Measurements from ENCODE around the gene GFOD1. TPM values are rescaled to one million over a fixed set of nuclear protein-coding genes. Genes with fewer than 3 reads are reported as not detected.

Gene GFOD1
- total RNA-seq, 1 donor from 2014 or later, result 51.6 TPM

GRCh38 chr6:13441778-13442177 is 45.6 kb downstream of the GFOD1 start:
- Histone ChIP-seq H3K4me1 (peaks cover 81% of the 10 kb centered on the region), H3K27ac (replicated peaks) (no peak overlapping the region), H3K4me3 (no peak overlapping the region), H3K27me3 (ENCODE audit: low read depth) (no peaks in the 10 kb centered on the region), H3K36me3 (no peaks in the 10 kb centered on the region), H3K9me3 (replicated peaks) (no peaks in the 10 kb centered on the region)
- DNase-seq, result no peak
- no peak for TF ChIP-seq CTCF (IDR thresholded peaks at IDR 0.05; ENCODE audit: borderline replicate concordance)
- intact Hi-C loops (cut with micrococcal nuclease), result no loop called here

DNA sequence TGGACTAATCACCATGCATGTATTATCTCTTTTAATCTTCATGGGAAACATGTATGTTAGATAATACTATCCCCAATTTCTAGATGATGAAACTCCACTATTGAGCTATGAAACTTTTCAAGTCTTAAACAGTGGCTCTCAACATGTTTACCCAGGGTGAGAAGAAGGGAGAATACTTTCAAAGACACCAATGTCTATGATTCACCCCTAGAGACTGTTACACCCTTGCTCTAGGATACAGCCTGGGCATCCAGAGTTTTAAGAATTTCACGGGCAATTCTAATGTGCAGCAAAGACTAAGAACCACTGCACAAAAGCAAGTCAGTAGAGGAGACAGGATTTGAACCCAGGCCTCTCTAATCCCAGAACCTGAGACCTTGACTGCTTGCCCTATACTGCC is 47.8 kb downstream of the GFOD1 start:
- H3K36me3 ChIP-seq, result no peaks in the 10 kb centered on the region
- TF ChIP-seq CTCF (IDR thresholded peaks at IDR 0.05; ENCODE audit: borderline replicate concordance), result no peak
- peaks cover under 1% of the 10 kb centered on the region for H3K9me3 ChIP-seq (replicated peaks)
- no peaks in the 10 kb centered on the region for H3K27me3 ChIP-seq (ENCODE audit: low read depth)
- no peak for DNase-seq
- H3K4me3 ChIP-seq, result no peak overlapping the region
- intact Hi-C loops (cut with micrococcal nuclease), result no loop called here
- H3K27ac ChIP-seq (replicated peaks), result no peak overlapping the region
- peaks cover 81% of the 10 kb centered on the region for H3K4me1 ChIP-seq

GRCh38 chr6:13438126-13438525 is 49.3 kb downstream of the GFOD1 start:
- no peak for TF ChIP-seq CTCF (IDR thresholded peaks at IDR 0.05; ENCODE audit: borderline replicate concordance)
- intact Hi-C loops (cut with micrococcal nuclease), result no loop called here
- Histone ChIP-seq H3K4me1 (peaks cover 89% of the 10 kb centered on the region), H3K27me3 (ENCODE audit: low read depth) (no peaks in the 10 kb centered on the region), H3K27ac (replicated peaks) (no peak overlapping the region), H3K36me3 (no peaks in the 10 kb centered on the region), H3K4me3 (no peak overlapping the region), H3K9me3 (replicated peaks) (peaks cover 4% of the 10 kb centered on the region)
- no peak for DNase-seq

- no peak for DNase-seq
- H3K9me3 ChIP-seq (replicated peaks), result peaks cover 4% of the 10 kb centered on the region
- intact Hi-C loops (cut with micrococcal nuclease), result no loop called here
- no peak overlapping the region for H3K27ac ChIP-seq (replicated peaks)
- H3K36me3 ChIP-seq, result no peaks in the 10 kb centered on the region
- TF ChIP-seq CTCF (IDR thresholded peaks at IDR 0.05; ENCODE audit: borderline replicate concordance), result no peak
- H3K4me3 ChIP-seq, result no peak overlapping the region
- peaks cover 91% of the 10 kb centered on the region for H3K4me1 ChIP-seq
- H3K27me3 ChIP-seq (ENCODE audit: low read depth), result no peaks in the 10 kb centered on the region
Measured at GRCh38 chr6:13437218-13437996, 50.0 kb downstream of the GFOD1 start.

DNA sequence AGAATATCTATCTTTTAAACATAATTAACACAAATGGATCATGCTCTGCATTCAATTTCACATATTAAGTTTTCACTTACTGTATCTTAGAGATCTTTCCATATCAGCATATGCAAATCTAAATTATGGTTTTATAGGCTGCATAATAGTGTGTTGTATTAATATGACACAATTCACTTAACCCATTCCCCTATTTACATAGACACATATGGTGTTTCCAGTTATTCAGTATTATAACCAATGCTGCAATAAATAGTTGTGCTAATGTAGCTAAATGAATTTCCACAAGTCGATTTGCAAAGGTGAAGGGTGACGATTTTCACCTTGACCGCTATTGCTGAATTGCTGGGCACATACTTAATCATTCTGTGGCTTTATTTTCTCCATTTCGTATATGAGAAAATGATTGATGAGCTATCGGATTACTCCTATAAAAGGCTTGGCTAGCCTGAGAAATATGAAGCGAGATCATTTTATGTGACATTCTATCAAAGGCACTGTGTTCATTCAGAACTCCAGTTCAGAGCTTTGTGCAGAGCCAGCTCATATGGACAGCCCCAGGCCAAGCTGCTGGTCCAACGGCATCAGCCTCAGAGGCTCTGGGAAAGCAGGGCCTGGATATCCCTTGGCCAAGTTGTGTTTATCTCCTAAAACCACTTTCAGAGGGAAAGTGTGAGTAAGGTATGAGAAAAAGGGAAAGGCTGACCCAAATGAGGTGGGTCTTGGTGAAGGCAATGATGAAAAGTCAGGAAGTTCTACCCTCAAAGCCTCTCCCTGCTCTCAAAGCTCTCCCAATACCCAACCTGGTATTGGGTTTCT is 50.8 kb downstream of the GFOD1 start:
- no peak for DNase-seq
- Histone ChIP-seq H3K36me3 (no peaks in the 10 kb centered on the region), H3K27ac (replicated peaks) (no peak overlapping the region), H3K4me3 (no peak overlapping the region), H3K9me3 (replicated peaks) (peaks cover 4% of the 10 kb centered on the region), H3K4me1 (peaks cover 91% of the 10 kb centered on the region), H3K27me3 (ENCODE audit: low read depth) (no peaks in the 10 kb centered on the region)
- intact Hi-C loops (cut with micrococcal nuclease), result no loop called here
- TF ChIP-seq CTCF (IDR thresholded peaks at IDR 0.05; ENCODE audit: borderline replicate concordance), result no peak
